ENCODE results near the gene ARHGEF10L.

Gene ARHGEF10L

DNA sequence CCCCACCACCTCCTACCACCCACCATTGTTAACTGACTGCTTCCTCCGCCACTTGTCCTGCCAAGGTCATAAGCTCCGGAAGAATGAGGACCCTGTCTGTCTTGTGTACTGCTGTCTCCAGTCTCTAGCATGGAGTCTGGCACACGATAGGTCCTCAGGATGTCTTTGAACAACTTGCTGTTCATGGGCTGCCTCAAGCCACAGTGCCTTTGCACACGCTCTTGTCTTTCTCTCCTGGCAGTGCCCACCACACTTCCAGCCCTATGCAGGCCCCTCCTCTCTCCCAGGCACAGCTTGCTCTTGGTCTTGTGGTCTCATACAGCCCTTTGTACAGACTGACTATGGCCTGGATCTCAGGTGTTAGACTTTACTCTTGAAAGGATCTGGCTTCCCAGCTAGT, 97.6 kb downstream of the ARHGEF10L start:
- Histone ChIP-seq H3K27ac (ENCODE audit: low read depth, low read length) (no peak overlapping the region), H3K36me3 (ENCODE audit: low read length) (no peaks in the 10 kb centered on the region)

DNA sequence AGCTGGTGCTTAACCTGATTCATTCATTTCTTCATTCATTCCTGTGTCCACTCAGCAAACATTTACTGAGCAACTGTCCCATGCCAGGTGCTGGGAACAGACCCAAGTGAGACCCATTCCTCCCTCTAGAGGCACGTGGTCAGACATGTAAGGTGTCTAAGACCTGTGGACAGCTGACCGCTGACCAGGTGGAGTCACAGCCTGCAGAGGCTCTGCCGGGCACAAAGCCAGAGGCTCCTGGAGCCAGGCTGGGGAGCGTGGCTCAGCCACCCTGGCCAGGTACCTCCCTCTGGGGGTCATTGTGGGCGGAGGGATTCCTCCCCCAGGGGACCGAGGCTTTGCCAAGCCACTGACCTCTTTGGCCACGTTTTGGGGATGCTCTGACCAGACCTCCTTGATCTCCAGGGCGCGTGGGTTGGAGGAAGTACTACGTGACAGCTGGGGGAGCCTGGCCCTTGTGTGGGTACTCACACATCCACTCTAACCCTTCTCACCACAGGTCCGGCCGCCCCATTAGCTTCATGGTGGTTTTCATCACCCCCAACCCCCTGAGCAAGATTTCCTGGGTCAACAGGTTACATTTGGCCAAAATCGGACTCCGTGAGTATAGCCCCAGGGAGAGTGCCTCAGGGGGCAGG, 100.3 kb downstream of the ARHGEF10L start:
- Histone ChIP-seq H3K4me2 (ENCODE audit: low read depth, low read length, poor library complexity, severe bottlenecking) (no peak overlapping the region), H3F3A (ENCODE audit: insufficient read depth) (no peaks in the 10 kb centered on the region), H3K79me2 (ENCODE audit: insufficient read depth, low read length) (no peaks in the 10 kb centered on the region), H3K9ac (ENCODE audit: low read length) (no peak overlapping the region), H3K27ac (ENCODE audit: low read depth, low read length) (no peak overlapping the region), H3K36me3 (ENCODE audit: low read length) (no peaks in the 10 kb centered on the region), H3K9me2 (replicated peaks; ENCODE audit: insufficient read depth, low read length) (no peaks in the 10 kb centered on the region), H3K4me3 (ENCODE audit: insufficient read depth, low read length, poor library complexity, severe bottlenecking) (no peak overlapping the region), H3K27me3 (ENCODE audit: low read length) (no peaks in the 10 kb centered on the region), H3K9me3 (ENCODE audit: insufficient read depth, low read length) (no peaks in the 10 kb centered on the region), H4K20me1 (ENCODE audit: low read depth, low read length) (no peaks in the 10 kb centered on the region), H2AFZ (ENCODE audit: low read depth, low read length, severe bottlenecking) (no peak overlapping the region)
- no peak for TF ChIP-seq EZH2phosphoT487 (conservative IDR thresholded peaks at IDR 0.05; ENCODE audit: low read length)
- TF ChIP-seq, protein P1, sequence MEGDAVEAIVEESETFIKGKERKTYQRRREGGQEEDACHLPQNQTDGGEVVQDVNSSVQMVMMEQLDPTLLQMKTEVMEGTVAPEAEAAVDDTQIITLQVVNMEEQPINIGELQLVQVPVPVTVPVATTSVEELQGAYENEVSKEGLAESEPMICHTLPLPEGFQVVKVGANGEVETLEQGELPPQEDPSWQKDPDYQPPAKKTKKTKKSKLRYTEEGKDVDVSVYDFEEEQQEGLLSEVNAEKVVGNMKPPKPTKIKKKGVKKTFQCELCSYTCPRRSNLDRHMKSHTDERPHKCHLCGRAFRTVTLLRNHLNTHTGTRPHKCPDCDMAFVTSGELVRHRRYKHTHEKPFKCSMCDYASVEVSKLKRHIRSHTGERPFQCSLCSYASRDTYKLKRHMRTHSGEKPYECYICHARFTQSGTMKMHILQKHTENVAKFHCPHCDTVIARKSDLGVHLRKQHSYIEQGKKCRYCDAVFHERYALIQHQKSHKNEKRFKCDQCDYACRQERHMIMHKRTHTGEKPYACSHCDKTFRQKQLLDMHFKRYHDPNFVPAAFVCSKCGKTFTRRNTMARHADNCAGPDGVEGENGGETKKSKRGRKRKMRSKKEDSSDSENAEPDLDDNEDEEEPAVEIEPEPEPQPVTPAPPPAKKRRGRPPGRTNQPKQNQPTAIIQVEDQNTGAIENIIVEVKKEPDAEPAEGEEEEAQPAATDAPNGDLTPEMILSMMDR (IDR thresholded peaks at IDR 0.05; ENCODE audit: insufficient read depth, low read length, poor library complexity, severe bottlenecking) = no peak

More for the DNA sequence above, 97.6 kb downstream of the ARHGEF10L start:
- no peaks in the 10 kb centered on the region for H3K9me2 ChIP-seq (replicated peaks; ENCODE audit: insufficient read depth, low read length)
- no peak overlapping the region for H3K9ac ChIP-seq (ENCODE audit: low read length)
- no peaks in the 10 kb centered on the region for H3K9me3 ChIP-seq (ENCODE audit: insufficient read depth, low read length)
- H3F3A ChIP-seq (ENCODE audit: insufficient read depth) = no peaks in the 10 kb centered on the region
- no peaks in the 10 kb centered on the region for H3K79me2 ChIP-seq (ENCODE audit: insufficient read depth, low read length)
- H3K27me3 ChIP-seq (ENCODE audit: low read length) = no peaks in the 10 kb centered on the region
- H3K4me2 ChIP-seq (ENCODE audit: low read depth, low read length, poor library complexity, severe bottlenecking) = no peak overlapping the region
- no peak overlapping the region for H2AFZ ChIP-seq (ENCODE audit: low read depth, low read length, severe bottlenecking)
- TF ChIP-seq, protein P1 (IDR thresholded peaks at IDR 0.05; ENCODE audit: insufficient read depth, low read length, poor library complexity, severe bottlenecking) = no peak
- TF ChIP-seq EZH2phosphoT487 (conservative IDR thresholded peaks at IDR 0.05; ENCODE audit: low read length) = no peak
- H4K20me1 ChIP-seq (ENCODE audit: low read depth, low read length) = no peaks in the 10 kb centered on the region
- H3K4me3 ChIP-seq (ENCODE audit: insufficient read depth, low read length, poor library complexity, severe bottlenecking) = no peak overlapping the region

DNA sequence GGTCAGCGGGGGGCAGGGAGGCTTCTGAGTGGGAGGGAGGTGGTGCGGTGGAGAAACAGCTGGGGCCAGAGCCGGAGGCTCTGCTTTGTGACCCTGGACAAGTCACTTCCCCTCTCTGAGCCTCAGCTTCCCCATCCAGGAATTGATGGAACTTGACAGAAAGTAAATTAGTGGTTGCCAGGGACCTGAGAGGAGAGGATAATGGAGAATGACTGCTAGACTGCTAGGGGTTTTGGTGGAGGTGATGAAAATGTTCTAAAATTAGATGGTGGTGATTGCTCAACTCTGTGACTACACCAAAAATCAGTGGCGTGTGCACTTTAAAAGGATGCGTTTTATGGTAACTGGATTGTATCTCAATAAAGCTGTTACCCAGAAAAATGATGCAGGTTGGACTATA, 100.9 kb downstream of the ARHGEF10L start:
- TF ChIP-seq, protein P1 (IDR thresholded peaks at IDR 0.05; ENCODE audit: insufficient read depth, low read length, poor library complexity, severe bottlenecking) = no peak
- no peak for TF ChIP-seq EZH2phosphoT487 (conservative IDR thresholded peaks at IDR 0.05; ENCODE audit: low read length)
- H3K4me3 ChIP-seq (ENCODE audit: insufficient read depth, low read length, poor library complexity, severe bottlenecking) = no peak overlapping the region

More for the DNA sequence above, 100.9 kb downstream of the ARHGEF10L start:
- Histone ChIP-seq H3K9me3 (ENCODE audit: insufficient read depth, low read length) (no peaks in the 10 kb centered on the region), H3K27me3 (ENCODE audit: low read length) (no peaks in the 10 kb centered on the region), H3K79me2 (ENCODE audit: insufficient read depth, low read length) (no peaks in the 10 kb centered on the region), H3K27ac (ENCODE audit: low read depth, low read length) (no peak overlapping the region), H3F3A (ENCODE audit: insufficient read depth) (no peaks in the 10 kb centered on the region), H3K4me2 (ENCODE audit: low read depth, low read length, poor library complexity, severe bottlenecking) (no peak overlapping the region), H2AFZ (ENCODE audit: low read depth, low read length, severe bottlenecking) (no peak overlapping the region), H4K20me1 (ENCODE audit: low read depth, low read length) (no peaks in the 10 kb centered on the region), H3K9ac (ENCODE audit: low read length) (no peak overlapping the region), H3K9me2 (replicated peaks; ENCODE audit: insufficient read depth, low read length) (no peaks in the 10 kb centered on the region), H3K36me3 (ENCODE audit: low read length) (no peaks in the 10 kb centered on the region)
